ENCODE data around the gene LRRC8B. TPM values are rescaled to one million over a fixed set of nuclear protein-coding genes. Genes with fewer than 3 reads are reported as not detected.

Gene LRRC8B
- total RNA-seq, 1 donor from 2014 or later = 6.4 TPM

- Histone ChIP-seq H4K20me1 (ENCODE audit: insufficient read depth, low read length) (no peaks in the 10 kb centered on the region), H3K4me1 (ENCODE audit: insufficient read depth, low read length) (no peaks in the 10 kb centered on the region), H3K9me3 (ENCODE audit: insufficient read depth, low read depth, low read length) (no peaks in the 10 kb centered on the region), H3K4me3 (ENCODE audit: insufficient read depth, low read depth, low read length) (no peak overlapping the region), H3K36me3 (ENCODE audit: insufficient read depth, low read length) (no peaks in the 10 kb centered on the region), H3K27me3 (ENCODE audit: insufficient read depth, low read length) (no peaks in the 10 kb centered on the region), H3K79me2 (ENCODE audit: insufficient read depth, low read length) (no peaks in the 10 kb centered on the region), H2AFZ (ENCODE audit: low read depth, low read length) (no peak overlapping the region), H3K4me2 (ENCODE audit: low read length) (no peak overlapping the region), H3K27ac (ENCODE audit: low read depth, low read length) (no peak overlapping the region), H3K9ac (ENCODE audit: low read length) (no peak overlapping the region)
- H3K4me3 Mint-ChIP-seq (ENCODE audit: unreplicated experiment) = no peak overlapping the region
- H3K27me3 Mint-ChIP-seq (ENCODE audit: low read depth, unreplicated experiment) = peaks cover 6% of the 10 kb centered on the region
- no peak overlapping the region for H3K27ac Mint-ChIP-seq (ENCODE audit: unreplicated experiment)
- no peaks in the 10 kb centered on the region for H3K4me1 Mint-ChIP-seq (ENCODE audit: low read depth, unreplicated experiment)
- TF ChIP-seq EZH2 (IDR thresholded peaks at IDR 0.05; ENCODE audit: insufficient read depth, low read length) (no peak), CTCF (IDR thresholded peaks at IDR 0.05; ENCODE audit: insufficient read depth, low read depth, low read length) (no peak)
- DNase-seq (ENCODE audit: low read depth) = no peak
- H3K36me3 Mint-ChIP-seq (ENCODE audit: low read depth, unreplicated experiment) = no peaks in the 10 kb centered on the region
- peaks cover 6% of the 10 kb centered on the region for H3K9me3 Mint-ChIP-seq (ENCODE audit: unreplicated experiment)
- FAIRE-seq = no peak
These were observed 91.3 kb downstream of the LRRC8B start for GRCh38 chr1:89615676-89616598.

GRCh38 chr1:89616844-89617627, 92.4 kb downstream of the LRRC8B start:
- H3K27ac ChIP-seq (ENCODE audit: low read depth, low read length) = no peak overlapping the region
- no peak overlapping the region for H3K27ac Mint-ChIP-seq (ENCODE audit: unreplicated experiment)
- no peak overlapping the region for H3K4me2 ChIP-seq (ENCODE audit: low read length)
- FAIRE-seq = no peak
- H2AFZ ChIP-seq (ENCODE audit: low read depth, low read length) = no peak overlapping the region
- no peak overlapping the region for H3K4me3 Mint-ChIP-seq (ENCODE audit: unreplicated experiment)
- no peak overlapping the region for H3K9ac ChIP-seq (ENCODE audit: low read length)
- H3K27me3 ChIP-seq (ENCODE audit: insufficient read depth, low read length) = no peaks in the 10 kb centered on the region
- no peaks in the 10 kb centered on the region for H3K79me2 ChIP-seq (ENCODE audit: insufficient read depth, low read length)
- TF ChIP-seq EZH2 (IDR thresholded peaks at IDR 0.05; ENCODE audit: insufficient read depth, low read length) (no peak), CTCF (IDR thresholded peaks at IDR 0.05; ENCODE audit: insufficient read depth, low read depth, low read length) (no peak)
- H3K4me3 ChIP-seq (ENCODE audit: insufficient read depth, low read depth, low read length) = no peak overlapping the region
- no peaks in the 10 kb centered on the region for H3K9me3 ChIP-seq (ENCODE audit: insufficient read depth, low read depth, low read length)
- H3K4me1 ChIP-seq (ENCODE audit: insufficient read depth, low read length) = no peaks in the 10 kb centered on the region
- no peaks in the 10 kb centered on the region for H3K4me1 Mint-ChIP-seq (ENCODE audit: low read depth, unreplicated experiment)
- peaks cover 6% of the 10 kb centered on the region for H3K27me3 Mint-ChIP-seq (ENCODE audit: low read depth, unreplicated experiment)
- H4K20me1 ChIP-seq (ENCODE audit: insufficient read depth, low read length) = no peaks in the 10 kb centered on the region
- no peaks in the 10 kb centered on the region for H3K36me3 Mint-ChIP-seq (ENCODE audit: low read depth, unreplicated experiment)
- peaks cover 6% of the 10 kb centered on the region for H3K9me3 Mint-ChIP-seq (ENCODE audit: unreplicated experiment)
- H3K36me3 ChIP-seq (ENCODE audit: insufficient read depth, low read length) = no peaks in the 10 kb centered on the region
- DNase-seq (ENCODE audit: low read depth) = peak; percentile 39

Measured in astrocyte (in vitro differentiated cells and primary cell).